ENCODE results near the gene LAT.

Gene LAT

DNA sequence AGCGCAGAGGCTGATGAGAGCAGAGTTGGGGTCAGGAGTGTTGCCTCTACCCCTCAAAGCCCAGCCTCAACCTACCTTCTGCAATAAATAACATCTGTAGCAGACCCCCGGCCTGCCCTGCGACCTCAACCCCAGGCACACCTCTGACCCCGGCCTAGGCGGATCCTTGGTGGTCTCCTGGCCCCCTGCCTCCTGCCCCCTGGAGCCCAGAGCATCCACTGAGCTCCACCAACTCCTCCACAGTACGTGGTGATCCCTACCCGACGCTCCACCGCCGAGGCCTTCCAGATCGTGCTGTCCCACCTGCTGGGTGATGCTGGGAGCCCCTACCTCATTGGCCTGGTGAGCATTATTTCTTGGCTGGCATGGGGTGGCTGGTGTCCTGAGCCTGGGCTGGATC, 1.9 kb upstream of the LAT start:
- TF ChIP-seq, protein P1, sequence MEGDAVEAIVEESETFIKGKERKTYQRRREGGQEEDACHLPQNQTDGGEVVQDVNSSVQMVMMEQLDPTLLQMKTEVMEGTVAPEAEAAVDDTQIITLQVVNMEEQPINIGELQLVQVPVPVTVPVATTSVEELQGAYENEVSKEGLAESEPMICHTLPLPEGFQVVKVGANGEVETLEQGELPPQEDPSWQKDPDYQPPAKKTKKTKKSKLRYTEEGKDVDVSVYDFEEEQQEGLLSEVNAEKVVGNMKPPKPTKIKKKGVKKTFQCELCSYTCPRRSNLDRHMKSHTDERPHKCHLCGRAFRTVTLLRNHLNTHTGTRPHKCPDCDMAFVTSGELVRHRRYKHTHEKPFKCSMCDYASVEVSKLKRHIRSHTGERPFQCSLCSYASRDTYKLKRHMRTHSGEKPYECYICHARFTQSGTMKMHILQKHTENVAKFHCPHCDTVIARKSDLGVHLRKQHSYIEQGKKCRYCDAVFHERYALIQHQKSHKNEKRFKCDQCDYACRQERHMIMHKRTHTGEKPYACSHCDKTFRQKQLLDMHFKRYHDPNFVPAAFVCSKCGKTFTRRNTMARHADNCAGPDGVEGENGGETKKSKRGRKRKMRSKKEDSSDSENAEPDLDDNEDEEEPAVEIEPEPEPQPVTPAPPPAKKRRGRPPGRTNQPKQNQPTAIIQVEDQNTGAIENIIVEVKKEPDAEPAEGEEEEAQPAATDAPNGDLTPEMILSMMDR (IDR thresholded peaks at IDR 0.05; ENCODE audit: control extremely low read depth, extremely low read depth, low read depth, missing control alignments): no peak
- ChIA-PET POLR2A (no interaction called here), CTCF (no interaction called here)
- DNase-seq (ENCODE audit: extremely low spot score): no peak

DNA sequence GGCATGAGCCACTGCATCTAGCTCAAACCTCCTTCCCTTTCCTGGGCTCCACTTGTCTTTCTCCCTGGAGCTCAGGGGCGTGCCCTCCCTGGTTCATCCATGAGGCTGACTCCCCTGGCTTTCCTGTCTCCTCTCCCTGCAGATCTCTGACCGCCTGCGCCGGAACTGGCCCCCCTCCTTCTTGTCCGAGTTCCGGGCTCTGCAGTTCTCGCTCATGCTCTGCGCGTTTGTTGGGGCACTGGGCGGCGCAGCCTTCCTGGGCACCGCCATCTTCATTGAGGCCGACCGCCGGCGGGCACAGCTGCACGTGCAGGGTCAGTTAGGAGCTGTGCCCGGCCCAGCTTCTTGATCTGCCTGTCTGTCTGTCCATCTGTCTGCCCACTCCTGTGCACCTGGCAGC, 1.2 kb upstream of the LAT start:
- CTCF ChIA-PET: interaction anchor here (3.8 kb wide), 1 partner anchor 10 kb away, joined by 16 read pairs; the partner anchor contains the start of gene SPNS1
- TF ChIP-seq, protein P1 (IDR thresholded peaks at IDR 0.05; ENCODE audit: control extremely low read depth, extremely low read depth, low read depth, missing control alignments): no peak
- DNase-seq (ENCODE audit: extremely low spot score): no peak
- POLR2A ChIA-PET: no interaction called here

DNA sequence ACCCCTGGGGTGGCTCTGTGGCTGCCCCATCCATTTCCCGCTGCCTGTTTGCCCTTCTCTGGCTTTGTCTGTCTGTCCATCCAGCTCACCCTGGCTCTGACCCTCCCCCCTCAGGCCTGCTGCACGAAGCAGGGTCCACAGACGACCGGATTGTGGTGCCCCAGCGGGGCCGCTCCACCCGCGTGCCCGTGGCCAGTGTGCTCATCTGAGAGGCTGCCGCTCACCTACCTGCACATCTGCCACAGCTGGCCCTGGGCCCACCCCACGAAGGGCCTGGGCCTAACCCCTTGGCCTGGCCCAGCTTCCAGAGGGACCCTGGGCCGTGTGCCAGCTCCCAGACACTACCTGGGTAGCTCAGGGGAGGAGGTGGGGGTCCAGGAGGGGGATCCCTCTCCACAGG, 761 bp upstream of the LAT start:
- POLR2A ChIA-PET: no interaction called here
- DNase-seq (ENCODE audit: extremely low spot score): no peak
- TF ChIP-seq, protein P1 (IDR thresholded peaks at IDR 0.05; ENCODE audit: control extremely low read depth, extremely low read depth, low read depth, missing control alignments): no peak
- CTCF ChIA-PET: interaction anchor here (3.8 kb wide), 1 partner anchor 10 kb away, joined by 16 read pairs; the partner anchor contains the start of gene SPNS1

DNA sequence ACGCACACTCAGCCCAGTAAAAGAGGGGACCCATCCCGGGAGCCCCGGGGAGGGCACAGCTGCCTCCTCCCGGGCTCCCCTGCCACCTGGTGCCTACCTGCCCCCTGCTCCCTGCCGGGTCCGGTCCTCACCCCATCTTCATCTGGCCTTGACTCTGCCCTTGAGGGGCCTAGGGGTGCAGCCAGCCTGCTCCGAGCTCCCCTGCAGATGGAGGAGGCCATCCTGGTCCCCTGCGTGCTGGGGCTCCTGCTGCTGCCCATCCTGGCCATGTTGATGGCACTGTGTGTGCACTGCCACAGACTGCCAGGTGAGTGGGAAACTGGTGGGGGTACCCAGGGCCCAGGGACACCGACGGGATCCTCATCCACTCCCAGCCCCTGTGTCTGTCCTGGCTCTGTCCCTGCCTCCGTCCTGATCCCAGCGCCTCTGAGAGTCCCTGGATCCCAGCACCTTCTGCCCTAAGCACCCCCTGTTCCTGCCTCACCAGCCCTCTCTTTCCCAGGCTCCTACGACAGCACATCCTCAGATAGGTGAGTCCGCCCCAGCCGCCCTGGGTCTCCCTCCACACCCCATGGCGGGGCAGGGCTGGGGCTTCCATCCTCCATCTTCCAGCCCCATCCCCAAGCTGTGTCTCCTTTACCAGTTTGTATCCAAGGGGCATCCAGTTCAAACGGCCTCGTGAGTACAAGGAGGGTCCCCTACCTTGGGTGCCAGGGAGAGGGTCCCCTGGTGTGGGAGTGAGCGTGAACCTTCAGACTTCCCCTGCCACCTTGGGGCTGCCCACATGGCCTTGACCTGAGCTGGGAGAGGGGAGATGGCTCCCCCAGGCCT, 574 bp downstream of the LAT start:
- no peak for DNase-seq (ENCODE audit: extremely low spot score)
- TF ChIP-seq, protein P1 (IDR thresholded peaks at IDR 0.05; ENCODE audit: control extremely low read depth, extremely low read depth, low read depth, missing control alignments): no peak
- ChIA-PET CTCF (interaction anchor here (3.8 kb wide), 1 partner anchor 12 kb away, joined by 16 read pairs; the partner anchor contains the start of gene SPNS1), POLR2A (no interaction called here)

DNA sequence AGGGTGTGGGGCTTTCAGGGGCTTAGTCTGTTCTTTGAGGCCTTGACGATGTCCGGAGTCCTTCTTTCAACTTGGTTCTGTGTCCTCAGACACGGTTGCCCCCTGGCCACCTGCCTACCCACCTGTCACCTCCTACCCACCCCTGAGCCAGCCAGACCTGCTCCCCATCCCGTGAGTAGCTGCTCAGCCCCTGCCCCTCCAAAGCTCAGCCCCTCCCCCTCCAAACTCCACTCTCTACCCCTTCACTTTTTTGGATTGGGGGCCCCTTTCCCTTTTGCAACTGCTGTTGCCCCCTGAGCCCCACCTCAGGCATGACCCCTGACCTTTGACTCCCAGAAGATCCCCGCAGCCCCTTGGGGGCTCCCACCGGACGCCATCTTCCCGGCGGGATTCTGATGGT, 1.2 kb downstream of the LAT start:
- TF ChIP-seq, protein P1 (IDR thresholded peaks at IDR 0.05; ENCODE audit: control extremely low read depth, extremely low read depth, low read depth, missing control alignments): no peak
- no peak for DNase-seq (ENCODE audit: extremely low spot score)
- ChIA-PET CTCF (interaction anchor here (1.8 to 3.8 kb wide), 2 partner anchors 12 to 14 kb away, joined by 4 to 16 read pairs; partner anchors contain the start of gene SPNS1), POLR2A (no interaction called here)

DNA sequence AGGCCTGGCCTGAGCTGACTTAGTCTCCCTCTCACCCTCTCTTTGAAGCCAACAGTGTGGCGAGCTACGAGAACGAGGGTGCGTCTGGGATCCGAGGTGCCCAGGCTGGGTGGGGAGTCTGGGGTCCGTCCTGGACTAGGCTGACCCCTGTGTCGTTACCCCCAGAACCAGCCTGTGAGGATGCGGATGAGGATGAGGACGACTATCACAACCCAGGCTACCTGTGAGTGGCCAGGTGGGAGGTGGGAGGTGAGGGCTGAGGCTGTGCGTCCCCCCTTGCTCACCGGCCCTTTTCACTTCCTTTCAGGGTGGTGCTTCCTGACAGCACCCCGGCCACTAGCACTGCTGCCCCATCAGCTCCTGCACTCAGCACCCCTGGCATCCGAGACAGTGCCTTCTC, 1.6 kb downstream of the LAT start:
- TF ChIP-seq, protein P1 (IDR thresholded peaks at IDR 0.05; ENCODE audit: control extremely low read depth, extremely low read depth, low read depth, missing control alignments): no peak
- POLR2A ChIA-PET: no interaction called here
- DNase-seq (ENCODE audit: extremely low spot score): no peak
- CTCF ChIA-PET: interaction anchor here (1.3 to 3.8 kb wide), 3 partner anchors 13 to 21 kb away, joined by 3 to 16 read pairs (median 4); partner anchors contain the start of gene SPNS1

Data from GM10248 (cell line).